G401 (cell line): ENCODE measurements around the gene ZC3H4. TPM values are rescaled to one million over a fixed set of nuclear protein-coding genes. Genes with fewer than 3 reads are reported as not detected.

Source experiments
- total RNA-seq: library from RNA; depleted of rRNA; stranded (reverse); fragments of >200 nt; shearing (Covaris generic); gene quantifications from 2 replicates; pipeline ENCODE4 v1.2.3, GENCODE V29; 2014; rRNA removed

The ZC3H4 gene
- total RNA-seq, 1 experiment from 2014 or later, result 16.8 TPM

Other genes with a start within 250 kb of the ZC3H4 start
- 5.2 and 7.7 TPM in 2 replicates for gene NPAS1, start 93.9 kb downstream of the ZC3H4 start, total RNA-seq
- 170 and 258 TPM in 2 replicates for gene TMEM160, start 65.2 kb downstream of the ZC3H4 start, total RNA-seq
- gene SAE1, start 17.1 kb upstream of the ZC3H4 start, total RNA-seq, result 603 and 649 TPM in 2 replicates
- gene BBC3, start 117.4 kb upstream of the ZC3H4 start, total RNA-seq, result 38.6 and 66.3 TPM in 2 replicates
- 16.5 and 22.2 TPM in 2 replicates for gene CCDC9, start 142.7 kb upstream of the ZC3H4 start, total RNA-seq
- gene INAFM1, start 161.1 kb upstream of the ZC3H4 start, total RNA-seq, result 7.0 and 11.0 TPM in 2 replicates
- gene C5AR1, start 196.1 kb upstream of the ZC3H4 start, total RNA-seq, result 0.68 and 0.92 TPM in 2 replicates
- gene C5AR2, start 218.4 kb upstream of the ZC3H4 start, total RNA-seq, result not detected in 2 replicates
- 13.9 and 16.7 TPM in 2 replicates for gene DHX34, start 235.5 kb upstream of the ZC3H4 start, total RNA-seq